ENCODE data around the gene FDXR.
"Not testable (repeated sequence)": the region's sequence is repeated elsewhere in the genome, so short reads cannot be mapped to it uniquely, and the experiment has no call there.

FDXR gene

DNA sequence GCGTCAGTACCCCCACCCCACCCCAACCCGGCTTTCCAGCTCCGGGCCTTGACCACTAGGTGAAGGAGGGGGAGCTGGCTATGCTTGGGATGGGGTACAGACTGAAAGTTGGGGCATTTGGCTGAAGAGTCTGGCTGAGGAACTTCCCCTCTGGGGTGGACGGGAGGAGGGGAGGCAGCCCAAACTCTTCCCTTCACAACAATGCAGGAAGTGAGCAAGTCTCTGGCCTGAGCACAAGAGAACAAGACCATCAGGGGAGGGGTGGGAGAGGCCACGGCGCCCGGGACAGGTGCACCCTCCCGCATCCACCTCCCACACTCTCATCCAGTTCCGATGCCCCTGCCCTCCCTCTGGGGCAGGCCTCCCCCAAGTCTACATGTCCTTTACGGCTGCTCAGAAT is 44.6 kb upstream of the FDXR start:
- Histone ChIP-seq H3K27ac (no peak overlapping the region), H3K4me3 (no peak overlapping the region)
- DNase-seq (ENCODE audit: low read depth, low spot score) = no peak

DNA sequence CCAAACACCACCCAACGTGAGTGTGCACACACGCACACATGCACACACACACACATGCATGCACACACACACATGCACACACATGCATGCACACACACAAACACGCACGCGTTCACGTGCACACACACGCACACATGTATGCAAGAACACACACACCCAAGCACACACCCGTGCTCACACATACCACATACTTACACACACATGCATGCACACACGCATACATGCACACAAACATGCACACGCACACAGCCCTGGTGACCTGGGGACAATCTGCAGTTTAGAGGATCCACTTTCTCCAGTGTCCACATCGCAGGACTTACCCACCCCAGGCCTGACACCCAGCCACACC is 44.0 kb upstream of the FDXR start:
- no peaks in the 10 kb centered on the region for H3K9me3 ChIP-seq (ENCODE audit: low read depth, low read length)
- H3K4me3 ChIP-seq = no peak overlapping the region
- no peak overlapping the region for H3K9ac ChIP-seq (ENCODE audit: insufficient read length)
- TF ChIP-seq FOXP2 (optimal IDR thresholded peaks at IDR 0.05; ENCODE audit: control extremely low read depth, extremely low read length, insufficient read depth) (no peak), POLR2AphosphoS5 (IDR thresholded peaks at IDR 0.05; ENCODE audit: borderline replicate concordance, low read depth, low read length) (no peak), EZH2 (IDR thresholded peaks at IDR 0.05) (no peak)
- no peaks in the 10 kb centered on the region for H3K36me3 ChIP-seq (ENCODE audit: insufficient read depth, low read length)
- no peak for DNase-seq (ENCODE audit: low read depth, low spot score)
- H3K27ac ChIP-seq = no peak overlapping the region

More for the DNA sequence above, 44.6 kb upstream of the FDXR start:
- no peaks in the 10 kb centered on the region for H3K36me3 ChIP-seq (ENCODE audit: insufficient read depth, low read length)
- no peaks in the 10 kb centered on the region for H3K9me3 ChIP-seq (ENCODE audit: low read depth, low read length)
- H3K9ac ChIP-seq (ENCODE audit: insufficient read length) = no peak overlapping the region
- TF ChIP-seq EZH2 (IDR thresholded peaks at IDR 0.05) (no peak), POLR2AphosphoS5 (IDR thresholded peaks at IDR 0.05; ENCODE audit: borderline replicate concordance, low read depth, low read length) (no peak), FOXP2 (optimal IDR thresholded peaks at IDR 0.05; ENCODE audit: control extremely low read depth, extremely low read length, insufficient read depth) (no peak)

DNA sequence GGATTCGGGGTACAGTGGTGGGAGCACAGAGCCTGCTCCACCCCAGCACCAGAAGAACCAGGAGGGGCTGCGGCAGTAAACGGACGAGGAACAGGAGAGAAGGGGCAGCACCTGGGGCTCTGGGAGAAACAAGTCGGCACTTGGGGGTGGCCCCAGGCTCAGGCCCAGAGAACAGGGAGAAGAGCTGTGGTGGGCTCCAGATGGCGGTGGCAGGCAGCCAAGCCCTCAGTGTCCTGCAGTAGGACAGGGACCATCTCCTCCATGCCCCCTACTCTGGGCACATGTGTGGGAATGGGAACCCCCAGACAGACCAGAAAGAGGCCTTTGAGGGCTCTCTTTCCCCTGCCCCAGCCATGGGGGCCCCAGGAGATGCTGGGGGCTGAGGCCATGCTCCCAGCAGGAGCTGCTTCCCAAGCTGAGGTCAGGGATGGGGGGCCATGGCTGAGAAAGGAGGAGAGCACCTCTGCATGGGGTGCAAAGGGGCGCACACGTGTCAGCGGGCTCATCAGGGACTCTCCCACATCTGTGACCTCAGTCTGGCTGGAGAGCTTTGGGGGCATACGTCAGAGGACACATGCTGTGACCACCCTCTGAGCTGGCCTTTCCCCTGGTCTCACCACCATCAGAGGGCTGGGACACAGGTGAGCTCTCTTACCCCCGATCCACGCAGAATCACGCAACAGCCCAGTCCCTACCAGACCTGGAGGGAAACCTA is 43.5 kb upstream of the FDXR start:
- H3K9me3 ChIP-seq (ENCODE audit: low read depth, low read length) = no peaks in the 10 kb centered on the region
- H3K9ac ChIP-seq (ENCODE audit: insufficient read length) = no peak overlapping the region
- no peak for DNase-seq (ENCODE audit: low read depth, low spot score)
- H3K27ac ChIP-seq = no peak overlapping the region
- no peaks in the 10 kb centered on the region for H3K36me3 ChIP-seq (ENCODE audit: insufficient read depth, low read length)
- no peak for TF ChIP-seq EZH2 (IDR thresholded peaks at IDR 0.05)
- TF ChIP-seq POLR2AphosphoS5 (IDR thresholded peaks at IDR 0.05; ENCODE audit: borderline replicate concordance, low read depth, low read length) = no peak
- no peak for TF ChIP-seq FOXP2 (optimal IDR thresholded peaks at IDR 0.05; ENCODE audit: control extremely low read depth, extremely low read length, insufficient read depth)
- H3K4me3 ChIP-seq = no peak overlapping the region

DNA sequence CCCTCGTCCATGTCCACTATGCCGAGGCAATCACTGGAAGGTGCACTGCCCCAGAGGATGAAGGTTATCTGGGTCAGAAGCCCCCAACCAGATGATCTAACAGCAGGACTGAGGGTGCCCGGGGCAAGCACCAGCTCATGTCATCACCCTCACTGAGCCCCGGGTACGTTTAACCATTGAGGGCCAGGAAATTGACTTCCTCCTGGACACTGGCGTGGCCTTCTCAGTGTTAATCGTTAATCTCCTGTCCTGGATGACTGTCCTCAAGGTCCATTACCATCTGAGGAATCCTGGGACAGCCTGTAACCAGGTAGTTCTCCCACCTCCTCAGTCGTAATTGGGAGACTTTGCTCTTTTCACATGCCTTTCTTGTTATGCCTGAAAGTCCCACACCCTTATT is 38.6 kb upstream of the FDXR start:
- H3K36me3 ChIP-seq (ENCODE audit: insufficient read depth, low read length); DNase-seq (ENCODE audit: low read depth, low spot score); H3K4me3 ChIP-seq; H3K9ac ChIP-seq (ENCODE audit: insufficient read length); H3K9me3 ChIP-seq (ENCODE audit: low read depth, low read length); H3K27ac ChIP-seq: not testable (repeated sequence)

DNA sequence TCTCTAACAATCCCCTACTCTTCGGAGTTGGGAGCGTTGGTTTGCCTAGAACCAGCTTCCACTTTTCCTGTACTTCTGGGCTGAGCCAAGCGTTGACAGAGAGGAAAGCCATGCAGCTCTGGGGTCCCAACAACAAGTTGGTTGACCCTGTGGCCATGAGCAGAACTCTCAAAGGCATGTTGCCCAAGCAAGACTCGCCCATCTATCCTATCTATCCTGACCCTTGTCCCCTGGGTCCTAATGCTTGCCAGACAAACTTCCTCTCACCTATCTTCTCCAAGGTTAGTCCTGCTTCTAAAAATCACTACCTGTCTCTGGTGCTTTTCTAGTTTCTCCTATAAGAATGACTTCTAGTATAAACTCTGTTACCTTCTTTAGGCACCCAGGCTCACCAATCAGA is 36.3 kb upstream of the FDXR start:
- H3K9me3 ChIP-seq (ENCODE audit: low read depth, low read length); H3K4me3 ChIP-seq; H3K9ac ChIP-seq (ENCODE audit: insufficient read length); DNase-seq (ENCODE audit: low read depth, low spot score); H3K27ac ChIP-seq; H3K36me3 ChIP-seq (ENCODE audit: insufficient read depth, low read length): not testable (repeated sequence)

DNA sequence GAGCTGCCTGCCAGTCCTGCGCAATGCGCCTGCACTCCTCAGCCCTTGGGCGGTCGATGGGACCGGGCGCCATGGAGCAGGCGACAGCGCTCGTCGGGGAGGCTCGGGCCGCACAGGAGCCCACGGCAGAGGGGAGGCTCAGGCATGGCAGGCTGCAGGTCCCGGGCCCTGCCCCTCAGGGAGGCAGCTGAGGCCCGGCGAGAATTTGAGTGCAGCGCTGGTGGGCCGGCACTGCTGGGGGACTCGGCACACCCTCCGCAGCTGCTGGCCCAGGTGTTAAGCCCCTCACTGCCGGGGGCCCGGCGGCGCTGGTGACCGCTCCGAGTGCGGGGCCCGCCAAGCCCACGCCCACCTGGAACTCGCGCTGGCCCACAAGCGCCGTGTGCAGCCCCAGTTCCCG is 34.2 kb upstream of the FDXR start:
- DNase-seq (ENCODE audit: low read depth, low spot score) = no peak
- Histone ChIP-seq H3K4me3 (no peak overlapping the region), H3K36me3 (ENCODE audit: insufficient read depth, low read length) (no peaks in the 10 kb centered on the region), H3K9ac (ENCODE audit: insufficient read length) (no peak overlapping the region), H3K9me3 (ENCODE audit: low read depth, low read length) (no peaks in the 10 kb centered on the region), H3K27ac (no peak overlapping the region)
- no peak for TF ChIP-seq FOXP2 (optimal IDR thresholded peaks at IDR 0.05; ENCODE audit: control extremely low read depth, extremely low read length, insufficient read depth)
- TF ChIP-seq POLR2AphosphoS5 (IDR thresholded peaks at IDR 0.05; ENCODE audit: borderline replicate concordance, low read depth, low read length) = no peak
- no peak for TF ChIP-seq EZH2 (IDR thresholded peaks at IDR 0.05)

DNA sequence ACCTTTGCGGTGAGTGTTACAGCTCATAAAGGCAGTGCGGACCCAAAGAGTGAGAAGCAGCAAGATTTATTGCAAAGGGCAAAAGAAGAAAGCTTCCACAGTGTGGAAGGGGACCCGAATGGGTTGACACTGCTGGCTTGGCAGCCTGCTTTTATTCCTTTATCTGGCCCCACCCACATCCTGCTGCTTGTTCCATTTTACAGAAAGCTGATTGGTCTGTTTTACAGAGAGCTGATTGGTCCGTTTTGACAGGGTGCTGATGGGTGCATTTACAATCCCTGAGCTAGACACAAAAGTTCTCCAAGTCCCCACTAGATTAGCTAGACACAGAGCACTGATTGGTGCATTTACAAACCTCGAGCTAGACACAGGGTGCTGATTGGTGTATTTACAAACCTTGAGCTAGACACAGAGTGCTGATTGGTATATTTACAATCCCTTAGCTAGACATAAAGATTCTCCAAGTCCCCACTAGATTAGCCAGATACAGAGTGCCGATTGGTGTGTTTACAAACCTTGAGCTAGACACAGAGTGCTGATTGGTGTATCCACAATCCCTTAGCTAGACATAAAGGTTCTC is 33.5 kb upstream of the FDXR start:
- not testable (repeated sequence) for H3K4me3 ChIP-seq; H3K9me3 ChIP-seq (ENCODE audit: low read depth, low read length); H3K27ac ChIP-seq; DNase-seq (ENCODE audit: low read depth, low spot score); H3K9ac ChIP-seq (ENCODE audit: insufficient read length); H3K36me3 ChIP-seq (ENCODE audit: insufficient read depth, low read length)

DNA sequence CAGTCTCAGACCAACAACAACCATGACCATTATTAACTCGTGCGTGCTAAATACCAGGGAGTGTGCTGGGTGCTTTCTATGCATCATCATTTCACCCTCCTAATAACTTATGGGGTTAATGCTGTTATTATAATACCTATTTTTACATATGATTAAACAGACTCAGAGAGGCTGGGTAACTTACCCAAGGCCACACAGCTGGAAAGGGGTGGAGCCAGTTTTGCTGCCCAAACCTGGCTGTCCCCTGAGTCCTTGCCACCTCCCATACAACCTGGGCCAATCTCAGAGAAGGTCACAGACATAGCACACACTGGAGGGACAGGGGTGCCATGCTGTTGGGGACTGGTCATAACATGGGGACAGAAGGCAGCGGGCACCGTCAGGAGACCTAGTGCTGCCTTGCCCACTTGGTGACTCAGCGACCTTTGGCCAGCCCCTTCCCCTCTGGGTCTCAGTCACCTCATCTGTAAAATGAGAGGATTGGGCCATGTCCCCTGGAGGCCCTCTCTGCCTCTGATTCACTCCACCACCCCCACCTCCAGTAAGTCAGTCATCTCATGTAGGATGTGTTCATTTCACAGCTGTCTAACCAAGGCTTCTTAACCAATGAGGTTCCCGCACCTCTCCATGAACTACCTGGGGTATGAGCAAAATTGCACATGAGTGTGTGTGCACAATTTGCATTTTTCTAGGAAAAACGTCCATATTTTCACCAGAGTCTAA is 32.1 kb upstream of the FDXR start:
- no peak overlapping the region for H3K27ac ChIP-seq
- DNase-seq (ENCODE audit: low read depth, low spot score) = no peak
- no peak overlapping the region for H3K4me3 ChIP-seq
- no peaks in the 10 kb centered on the region for H3K36me3 ChIP-seq (ENCODE audit: insufficient read depth, low read length)
- H3K9ac ChIP-seq (ENCODE audit: insufficient read length) = no peak overlapping the region
- no peak for TF ChIP-seq EZH2 (IDR thresholded peaks at IDR 0.05)
- no peak for TF ChIP-seq FOXP2 (optimal IDR thresholded peaks at IDR 0.05; ENCODE audit: control extremely low read depth, extremely low read length, insufficient read depth)
- TF ChIP-seq POLR2AphosphoS5 (IDR thresholded peaks at IDR 0.05; ENCODE audit: borderline replicate concordance, low read depth, low read length) = no peak
- H3K9me3 ChIP-seq (ENCODE audit: low read depth, low read length) = no peaks in the 10 kb centered on the region

DNA sequence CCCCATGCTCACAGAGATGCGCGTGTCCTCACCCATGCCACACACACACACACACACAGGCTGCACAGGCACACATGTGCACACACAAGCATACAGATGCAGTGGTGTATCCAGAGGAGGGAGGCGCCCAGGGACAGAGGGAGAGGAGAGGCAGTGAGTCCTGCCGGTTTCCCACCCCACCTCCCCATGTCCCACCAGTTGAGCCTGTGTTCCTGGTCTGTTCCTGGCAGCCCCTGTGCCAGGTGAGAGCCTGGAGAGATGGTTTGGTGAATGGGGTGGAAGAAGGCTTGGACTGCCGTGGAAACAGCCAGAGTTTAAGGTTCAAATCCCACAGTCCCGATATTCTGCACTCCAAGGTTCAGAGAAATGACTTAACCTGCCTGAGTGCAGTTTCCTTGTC is 30.9 kb upstream of the FDXR start:
- no peak overlapping the region for H3K9ac ChIP-seq (ENCODE audit: insufficient read length)
- H3K4me3 ChIP-seq = no peak overlapping the region
- H3K9me3 ChIP-seq (ENCODE audit: low read depth, low read length) = no peaks in the 10 kb centered on the region
- DNase-seq (ENCODE audit: low read depth, low spot score) = no peak
- no peak for TF ChIP-seq EZH2 (IDR thresholded peaks at IDR 0.05)
- no peak for TF ChIP-seq FOXP2 (optimal IDR thresholded peaks at IDR 0.05; ENCODE audit: control extremely low read depth, extremely low read length, insufficient read depth)
- TF ChIP-seq POLR2AphosphoS5 (IDR thresholded peaks at IDR 0.05; ENCODE audit: borderline replicate concordance, low read depth, low read length) = no peak
- no peaks in the 10 kb centered on the region for H3K36me3 ChIP-seq (ENCODE audit: insufficient read depth, low read length)
- no peak overlapping the region for H3K27ac ChIP-seq
